ENCODE results near the gene JAKMIP1. TPM values are rescaled to one million over a fixed set of nuclear protein-coding genes. Genes with fewer than 3 reads are reported as not detected.

The JAKMIP1 gene
- polyA plus RNA-seq, 1 experiment, result not detected

DNA sequence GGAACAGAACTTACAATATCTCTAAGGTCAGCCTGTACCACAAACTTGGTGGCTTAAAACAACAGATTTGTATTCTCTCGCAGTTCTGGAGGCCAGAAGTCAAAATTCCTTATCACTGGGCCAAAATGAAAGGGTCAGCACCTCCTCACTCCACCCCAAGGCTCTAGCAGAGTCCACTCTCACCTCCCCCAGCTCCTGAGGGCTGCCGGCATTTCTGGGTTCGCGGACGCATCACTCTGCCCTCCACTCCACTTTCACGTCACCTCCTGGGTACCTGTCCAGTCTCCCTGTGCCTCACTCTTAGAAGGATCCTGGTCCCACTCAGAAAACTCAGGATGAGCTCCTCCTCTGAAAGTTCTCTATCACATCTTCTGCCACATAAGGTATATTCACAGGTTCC, 34.6 kb downstream of the JAKMIP1 start:
- DNase-seq (ENCODE audit: low read depth, low spot score), result no peak
- ChIA-PET CTCF (no interaction called here), POLR2A (no interaction called here)
- Histone ChIP-seq H3K27me3 (ENCODE audit: control insufficient read depth, insufficient read depth, low read length) (no peaks in the 10 kb centered on the region), H3K27ac (ENCODE audit: low read depth, low read length) (no peak overlapping the region), H3K4me3 (ENCODE audit: low read depth, low read length) (no peak overlapping the region), H3K9me3 (ENCODE audit: control insufficient read depth, insufficient read depth, low read length) (peaks cover 33% of the 10 kb centered on the region)
- TF ChIP-seq, protein P1, sequence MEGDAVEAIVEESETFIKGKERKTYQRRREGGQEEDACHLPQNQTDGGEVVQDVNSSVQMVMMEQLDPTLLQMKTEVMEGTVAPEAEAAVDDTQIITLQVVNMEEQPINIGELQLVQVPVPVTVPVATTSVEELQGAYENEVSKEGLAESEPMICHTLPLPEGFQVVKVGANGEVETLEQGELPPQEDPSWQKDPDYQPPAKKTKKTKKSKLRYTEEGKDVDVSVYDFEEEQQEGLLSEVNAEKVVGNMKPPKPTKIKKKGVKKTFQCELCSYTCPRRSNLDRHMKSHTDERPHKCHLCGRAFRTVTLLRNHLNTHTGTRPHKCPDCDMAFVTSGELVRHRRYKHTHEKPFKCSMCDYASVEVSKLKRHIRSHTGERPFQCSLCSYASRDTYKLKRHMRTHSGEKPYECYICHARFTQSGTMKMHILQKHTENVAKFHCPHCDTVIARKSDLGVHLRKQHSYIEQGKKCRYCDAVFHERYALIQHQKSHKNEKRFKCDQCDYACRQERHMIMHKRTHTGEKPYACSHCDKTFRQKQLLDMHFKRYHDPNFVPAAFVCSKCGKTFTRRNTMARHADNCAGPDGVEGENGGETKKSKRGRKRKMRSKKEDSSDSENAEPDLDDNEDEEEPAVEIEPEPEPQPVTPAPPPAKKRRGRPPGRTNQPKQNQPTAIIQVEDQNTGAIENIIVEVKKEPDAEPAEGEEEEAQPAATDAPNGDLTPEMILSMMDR (IDR thresholded peaks at IDR 0.05; ENCODE audit: low read depth, low read length), result no peak

DNA sequence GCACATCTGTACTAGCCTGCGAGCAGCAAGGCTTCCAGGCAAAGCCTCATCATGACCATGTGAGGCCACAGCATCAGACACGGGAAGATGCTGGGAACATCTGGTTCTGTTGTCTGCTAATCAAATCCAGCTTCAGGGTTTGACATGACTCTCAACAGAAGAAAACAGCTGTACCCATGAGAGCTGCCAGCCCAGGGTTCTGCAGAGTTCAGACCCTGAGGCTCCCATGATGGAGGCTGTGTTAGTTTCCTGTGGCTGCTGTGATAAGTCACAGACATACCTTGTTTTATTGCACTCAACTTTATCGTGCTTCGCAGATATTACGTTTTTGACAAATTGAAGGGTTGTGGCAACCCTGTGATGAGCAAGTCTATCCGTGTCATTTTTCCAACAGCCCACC, 37.5 kb downstream of the JAKMIP1 start:
- DNase-seq (ENCODE audit: low read depth, low spot score), result no peak
- Histone ChIP-seq H3K4me3 (ENCODE audit: low read depth, low read length) (no peak overlapping the region), H3K27ac (ENCODE audit: low read depth, low read length) (no peak overlapping the region), H3K9me3 (ENCODE audit: control insufficient read depth, insufficient read depth, low read length) (peaks cover 36% of the 10 kb centered on the region), H3K27me3 (ENCODE audit: control insufficient read depth, insufficient read depth, low read length) (peaks cover 2% of the 10 kb centered on the region)
- POLR2A ChIA-PET, result no interaction called here
- TF ChIP-seq, protein P1 (IDR thresholded peaks at IDR 0.05; ENCODE audit: low read depth, low read length), result no peak
- CTCF ChIA-PET, result no interaction called here

DNA sequence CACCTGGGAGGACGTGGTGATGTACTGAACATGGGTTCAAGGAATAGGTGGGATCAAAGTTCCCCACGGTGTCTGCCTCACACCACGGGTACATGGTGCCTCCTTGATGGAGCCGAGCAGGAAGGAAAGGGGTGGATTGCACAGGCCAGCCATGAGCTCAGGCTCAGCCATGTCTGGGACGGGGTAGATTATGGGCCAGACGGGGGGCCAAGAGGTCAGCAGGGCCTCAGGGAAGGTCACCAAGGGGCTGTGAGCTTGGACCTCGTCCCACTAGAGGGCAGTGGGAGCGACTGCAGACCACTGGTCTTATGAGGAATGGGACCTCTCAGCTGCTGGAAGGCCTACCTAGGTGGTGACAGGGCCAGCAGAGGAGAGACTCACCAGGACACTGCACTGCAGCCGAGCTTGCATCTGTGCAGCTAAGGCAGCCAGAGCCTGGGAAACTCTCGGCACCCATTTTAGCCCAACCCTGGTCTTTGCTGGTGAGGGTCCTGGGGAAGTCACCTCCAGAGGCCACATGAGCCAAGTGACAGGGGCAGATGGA, 38.4 kb downstream of the JAKMIP1 start:
- CTCF ChIA-PET, result no interaction called here
- TF ChIP-seq, protein P1 (IDR thresholded peaks at IDR 0.05; ENCODE audit: low read depth, low read length), result no peak
- POLR2A ChIA-PET, result no interaction called here

DNA sequence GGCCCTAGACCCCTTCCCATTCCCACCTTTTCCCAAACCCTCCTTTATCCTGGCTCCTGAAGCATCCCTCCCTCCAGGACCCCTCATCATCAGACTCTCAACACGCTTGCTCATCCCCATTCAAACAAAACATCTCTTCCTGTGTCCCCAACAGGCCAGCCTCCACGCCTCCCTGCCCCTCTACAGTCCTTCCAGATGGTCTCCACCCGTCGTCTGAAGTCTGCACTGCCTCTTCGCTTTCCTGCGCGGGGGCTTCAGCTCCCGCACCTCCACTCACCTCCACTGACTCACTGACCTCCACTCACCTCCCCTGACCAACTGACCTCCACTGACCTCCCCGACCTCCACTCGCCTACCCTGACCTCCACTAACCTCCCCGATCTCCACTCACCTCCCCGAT, 39.8 kb downstream of the JAKMIP1 start:
- H3K27ac ChIP-seq (ENCODE audit: low read depth, low read length), result no peak overlapping the region
- CTCF ChIA-PET, result no interaction called here
- DNase-seq (ENCODE audit: low read depth, low spot score), result no peak
- peaks cover 18% of the 10 kb centered on the region for H3K9me3 ChIP-seq (ENCODE audit: control insufficient read depth, insufficient read depth, low read length)
- POLR2A ChIA-PET, result no interaction called here
- TF ChIP-seq, protein P1 (IDR thresholded peaks at IDR 0.05; ENCODE audit: low read depth, low read length), result no peak
- H3K27me3 ChIP-seq (ENCODE audit: control insufficient read depth, insufficient read depth, low read length), result peaks cover 2% of the 10 kb centered on the region
- no peak overlapping the region for H3K4me3 ChIP-seq (ENCODE audit: low read depth, low read length)

More for the DNA sequence above, 38.4 kb downstream of the JAKMIP1 start:
- Histone ChIP-seq H3K4me3 (ENCODE audit: low read depth, low read length) (no peak overlapping the region), H3K27ac (ENCODE audit: low read depth, low read length) (no peak overlapping the region), H3K9me3 (ENCODE audit: control insufficient read depth, insufficient read depth, low read length) (peaks cover 32% of the 10 kb centered on the region), H3K27me3 (ENCODE audit: control insufficient read depth, insufficient read depth, low read length) (peaks cover 2% of the 10 kb centered on the region)
- DNase-seq (ENCODE audit: low read depth, low spot score), result no peak

DNA sequence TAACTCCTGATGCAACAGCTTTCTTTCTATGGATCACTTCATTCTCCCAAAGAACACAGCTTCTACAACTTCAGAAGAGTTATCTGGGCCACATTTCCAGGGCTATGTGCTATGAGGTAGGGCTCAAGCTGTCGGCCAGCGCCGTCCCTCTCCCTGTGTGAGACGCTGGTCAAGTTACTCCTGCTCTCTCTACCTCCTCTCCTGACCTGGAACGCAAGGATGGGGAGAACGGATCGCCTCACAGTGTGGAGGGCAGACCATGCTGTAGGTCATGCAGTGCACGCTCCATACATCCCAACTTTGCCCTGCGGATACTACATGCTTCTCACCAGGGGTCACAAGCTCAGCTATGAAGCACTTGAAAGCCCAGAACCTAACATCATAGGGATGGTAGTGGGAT, 42.4 kb downstream of the JAKMIP1 start:
- POLR2A ChIA-PET, result no interaction called here

More for the DNA sequence above, 42.4 kb downstream of the JAKMIP1 start:
- Histone ChIP-seq H3K27ac (ENCODE audit: low read depth, low read length) (no peak overlapping the region), H3K9me3 (ENCODE audit: control insufficient read depth, insufficient read depth, low read length) (peaks cover 18% of the 10 kb centered on the region), H3K4me3 (ENCODE audit: low read depth, low read length) (no peak overlapping the region), H3K27me3 (ENCODE audit: control insufficient read depth, insufficient read depth, low read length) (peaks cover 2% of the 10 kb centered on the region)
- CTCF ChIA-PET, result no interaction called here
- TF ChIP-seq, protein P1 (IDR thresholded peaks at IDR 0.05; ENCODE audit: low read depth, low read length), result no peak
- no peak for DNase-seq (ENCODE audit: low read depth, low spot score)

All from AG04450 (cell line).